Neuronal stem cell (in vitro differentiated cells): ENCODE data around the gene CIBAR2.

Experiments used
- DNase-seq: peaks from one replicate; pipeline ENCODE4 v3.0.0-alpha.2; 2013; ENCODE audit warnings: low spot score
- H2AFZ ChIP-seq: one replicate; pipeline ENCODE4 v1.6.1; 2013; ENCODE audit warnings: mild to moderate bottlenecking, low read length, inconsistent platforms
- H2AK5ac ChIP-seq: 2 replicates; pipeline ENCODE4 v1.6.1; 2013; ENCODE audit warnings: low read depth, mild to moderate bottlenecking, inconsistent platforms, low read length, moderate library complexity, mixed read lengths
- H2BK120ac ChIP-seq: 2 replicates; pipeline ENCODE4 v1.6.1; 2013; ENCODE audit warnings: low read depth, mild to moderate bottlenecking, inconsistent platforms, low read length, moderate library complexity, mixed read lengths
- H2BK12ac ChIP-seq: one replicate; pipeline ENCODE4 v1.6.1; 2013; ENCODE audit warnings: low read length, inconsistent platforms
- H2BK15ac ChIP-seq: 2 replicates; pipeline ENCODE4 v1.6.1; 2013; ENCODE audit warnings: mild to moderate bottlenecking, low read length, inconsistent platforms, mixed read lengths
- H2BK5ac ChIP-seq: one replicate; pipeline ENCODE4 v1.6.1; 2013; ENCODE audit warnings: inconsistent platforms, mild to moderate bottlenecking, low read length, moderate library complexity
- H3K14ac ChIP-seq: one replicate; pipeline ENCODE4 v1.6.1; 2013; ENCODE audit warnings: low read length, inconsistent platforms
- H3K18ac ChIP-seq: 2 replicates; pipeline ENCODE4 v1.6.1; 2013; ENCODE audit warnings: low read length, inconsistent platforms
- H3K23ac ChIP-seq: 2 replicates; pipeline ENCODE4 v1.6.1; 2013; ENCODE audit warnings: low read depth, mild to moderate bottlenecking, mixed read lengths, low read length, inconsistent platforms; ENCODE audit not compliant: poor library complexity
- H3K27ac ChIP-seq: replicated peaks from 3 replicates; pipeline ENCODE4 v1.5.1; 2013; ENCODE audit warnings: low read length, inconsistent platforms
- H3K27me3 ChIP-seq, 3 experiments: 2 replicates each; pipeline ENCODE4 v1.6.1; 2013; ENCODE audit warnings: low read length in 3 of 3, mild to moderate bottlenecking in 2 of 3, inconsistent platforms in 1 of 3, low read depth in 1 of 3, mixed read lengths in 1 of 3, moderate library complexity in 1 of 3; ENCODE audit not compliant: control insufficient read depth in 3 of 3, insufficient read depth in 3 of 3
- H3K36me3 ChIP-seq, 2 donors: replicated peaks in 1 of 2; 2 replicates each; pipeline ENCODE4 v1.6.1; 2013; ENCODE audit warnings: low read length in 2 of 2; ENCODE audit not compliant: control insufficient read depth in 2 of 2, insufficient read depth in 2 of 2
- H3K4ac ChIP-seq: 2 replicates; pipeline ENCODE4 v1.6.1; 2013; ENCODE audit warnings: inconsistent platforms, mild to moderate bottlenecking, low read length, moderate library complexity
- H3K4me1 ChIP-seq, 2 donors: 1 replicate in 1 of 2; 2 replicates in 1 of 2; pipeline ENCODE4 v1.6.1; 2013; ENCODE audit warnings: low read length in 2 of 2, low read depth in 1 of 2; ENCODE audit not compliant: control insufficient read depth in 2 of 2, insufficient read depth in 1 of 2
- H3K4me2 ChIP-seq: one replicate; pipeline ENCODE4 v1.6.1; 2013; ENCODE audit warnings: mild to moderate bottlenecking, low read length, inconsistent platforms; ENCODE audit not compliant: insufficient read depth, poor library complexity, severe bottlenecking
- H3K4me3 ChIP-seq, 2 donors: 2 replicates each; pipeline ENCODE4 v1.5.1; 2013; ENCODE audit warnings: low read length in 2 of 2, mild to moderate bottlenecking in 2 of 2, inconsistent platforms in 1 of 2, moderate library complexity in 1 of 2
- H3K79me1 ChIP-seq: one replicate; pipeline ENCODE4 v1.6.1; 2013; ENCODE audit warnings: low read depth, mild to moderate bottlenecking, inconsistent platforms, low read length, moderate library complexity
- H3K9ac ChIP-seq: one replicate; pipeline ENCODE4 v1.6.1; 2013; ENCODE audit warnings: mild to moderate bottlenecking, low read depth, low read length, inconsistent platforms; ENCODE audit not compliant: poor library complexity
- H3K9me3 ChIP-seq, 2 donors: replicated peaks in 1 of 2; 2 replicates each; pipeline versions ENCODE3 to v1.6.1; 2013; ENCODE audit warnings: low read length in 2 of 2, mild to moderate bottlenecking in 2 of 2, inconsistent platforms in 1 of 2, low read depth in 1 of 2, mixed read lengths in 1 of 2, moderate library complexity in 1 of 2; ENCODE audit not compliant: control insufficient read depth in 2 of 2, insufficient read depth in 1 of 2
- H4K8ac ChIP-seq: one replicate; pipeline ENCODE4 v1.6.1; 2013; ENCODE audit warnings: low read depth, mild to moderate bottlenecking, inconsistent platforms, low read length, moderate library complexity
- H4K91ac ChIP-seq: one replicate; pipeline ENCODE4 v1.6.1; 2013; ENCODE audit warnings: low read length, low read depth, mild to moderate bottlenecking, inconsistent platforms; ENCODE audit not compliant: poor library complexity
- WGBS, 2 donors: extraction: QIAGEN DNeasy Blood & Tissue Kit; methylation state at CpG; one replicate each; pipeline ENCODE4 v1.1.7; 2013; ENCODE audit warnings: missing lambda C conversion rate in 2 of 2, mixed read lengths in 1 of 2; ENCODE audit not compliant: insufficient read length in 2 of 2, insufficient replicate concordance in 1 of 2; ENCODE audit errors: extremely low coverage in 2 of 2; 5-methylcytosine and 5-hydroxymethylcytosine counted together

Gene CIBAR2

DNA sequence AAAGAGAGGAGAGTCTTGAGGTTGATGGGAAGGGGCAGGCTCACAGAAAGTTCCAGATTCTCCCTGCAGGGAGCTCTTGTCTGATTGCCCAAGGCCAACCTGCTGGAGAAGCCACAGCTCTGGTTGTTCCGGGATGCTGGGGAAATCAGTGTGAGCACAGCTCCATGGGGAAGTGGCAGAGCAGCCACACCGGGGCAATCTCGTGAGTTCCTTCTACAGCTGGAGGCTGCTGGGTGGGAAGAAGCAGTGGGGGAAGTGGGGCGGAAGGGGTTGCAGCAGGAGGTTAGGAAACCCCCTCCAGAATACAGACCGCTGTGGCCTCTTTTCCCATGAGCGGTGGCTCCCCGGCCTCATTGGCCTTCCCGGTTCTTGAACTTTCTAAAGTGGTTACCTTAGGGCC, 50.7 kb downstream of the CIBAR2 start:
- Histone ChIP-seq H4K91ac (no peak overlapping the region), H3K14ac (no peak overlapping the region), H3K27me3 (no peaks in the 10 kb centered on the region), H3K4me2 (no peak overlapping the region), H3K9ac (no peak overlapping the region), H2AK5ac (no peak overlapping the region), H2AFZ (no peak overlapping the region), H3K23ac (no peak overlapping the region), H3K18ac (no peak overlapping the region), H3K27ac (no peak overlapping the region), H3K4ac (no peak overlapping the region), H2BK15ac (no peak overlapping the region), H3K4me1 (peaks cover under 1 to 7% of the 10 kb centered on the region in 2 donors), H3K9me3 (no peaks in the 10 kb centered on the region), H2BK12ac (no peak overlapping the region), H3K79me1 (no peaks in the 10 kb centered on the region), H3K36me3 (no peaks in the 10 kb centered on the region), H4K8ac (no peak overlapping the region), H2BK120ac (no peak overlapping the region), H3K4me3 (no peak overlapping the region), H2BK5ac (no peak overlapping the region)
- no CpG with 5 or more reads among the region's 8 CpGs for WGBS, 2 donors
- DNase-seq = no peak

DNA sequence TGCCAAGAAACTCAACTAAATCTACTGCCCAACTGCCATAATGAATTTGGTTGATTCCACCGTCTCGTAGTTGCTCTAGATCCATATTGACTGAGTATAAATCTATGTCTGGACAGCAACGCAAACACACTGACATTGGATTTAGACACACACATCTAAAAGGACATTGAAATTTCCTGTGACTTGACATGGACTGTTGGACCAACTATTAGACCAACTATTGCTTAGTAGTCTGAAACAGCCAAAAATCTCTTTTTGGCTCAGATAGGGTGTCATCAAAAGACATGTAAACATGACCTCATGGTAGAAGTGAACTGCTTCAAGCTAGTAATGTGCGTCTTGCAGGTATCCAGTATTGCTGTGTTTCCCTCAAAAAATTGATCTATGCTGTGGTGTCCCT, 53.4 kb downstream of the CIBAR2 start:
- Histone ChIP-seq H3K4me1 (peaks cover 10 to 14% of the 10 kb centered on the region in 2 donors), H2AFZ (no peak overlapping the region), H2BK15ac (no peak overlapping the region), H3K4ac (no peak overlapping the region), H3K4me3 (no peak overlapping the region), H3K18ac (no peak overlapping the region), H4K8ac (no peak overlapping the region), H2BK12ac (no peak overlapping the region), H3K27ac (no peak overlapping the region), H2BK120ac (no peak overlapping the region), H3K23ac (no peak overlapping the region), H4K91ac (no peak overlapping the region), H3K14ac (no peak overlapping the region), H3K4me2 (no peak overlapping the region), H3K9me3 (no peaks in the 10 kb centered on the region), H2BK5ac (no peak overlapping the region), H3K27me3 (no peaks in the 10 kb centered on the region), H2AK5ac (no peak overlapping the region), H3K9ac (no peak overlapping the region), H3K79me1 (no peaks in the 10 kb centered on the region), H3K36me3 (no peaks in the 10 kb centered on the region)
- no peak for DNase-seq
- WGBS, 2 donors = no CpG with 5 or more reads among the region's 4 CpGs

DNA sequence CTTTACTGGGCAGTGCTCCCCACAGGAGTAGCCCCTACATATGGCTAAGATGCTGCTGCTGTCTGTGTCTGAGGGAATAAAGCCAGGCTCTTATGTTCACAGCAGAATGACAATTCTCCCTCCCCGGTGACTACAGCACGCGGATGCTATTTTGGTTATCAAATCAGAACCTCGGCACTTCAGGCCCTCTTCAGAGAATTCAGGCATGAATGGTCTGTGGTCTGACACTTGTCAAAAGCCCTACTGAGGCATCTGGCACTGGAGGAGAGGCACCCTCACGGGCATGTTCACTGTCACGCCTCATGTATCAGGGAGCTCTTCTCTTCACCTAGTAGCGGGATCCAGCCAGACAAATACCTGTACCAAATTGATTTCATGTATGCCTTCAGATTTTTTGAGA, 54.3 kb downstream of the CIBAR2 start:
- Histone ChIP-seq H3K4me1 (peaks cover 10 to 12% of the 10 kb centered on the region in 2 donors), H2BK12ac (no peak overlapping the region), H3K36me3 (no peaks in the 10 kb centered on the region), H4K91ac (no peak overlapping the region), H3K27ac (no peak overlapping the region), H2BK15ac (no peak overlapping the region), H3K9me3 (no peaks in the 10 kb centered on the region), H3K14ac (no peak overlapping the region), H2AFZ (no peak overlapping the region), H3K23ac (no peak overlapping the region), H2AK5ac (no peak overlapping the region), H3K27me3 (no peaks in the 10 kb centered on the region), H3K4me2 (no peak overlapping the region), H2BK120ac (no peak overlapping the region), H3K4me3 (no peak overlapping the region), H3K9ac (no peak overlapping the region), H4K8ac (no peak overlapping the region), H3K4ac (no peak overlapping the region), H3K79me1 (no peaks in the 10 kb centered on the region), H2BK5ac (no peak overlapping the region), H3K18ac (no peak overlapping the region)
- DNase-seq = no peak
- WGBS, 2 donors = no CpG with 5 or more reads among the region's 7 CpGs

DNA sequence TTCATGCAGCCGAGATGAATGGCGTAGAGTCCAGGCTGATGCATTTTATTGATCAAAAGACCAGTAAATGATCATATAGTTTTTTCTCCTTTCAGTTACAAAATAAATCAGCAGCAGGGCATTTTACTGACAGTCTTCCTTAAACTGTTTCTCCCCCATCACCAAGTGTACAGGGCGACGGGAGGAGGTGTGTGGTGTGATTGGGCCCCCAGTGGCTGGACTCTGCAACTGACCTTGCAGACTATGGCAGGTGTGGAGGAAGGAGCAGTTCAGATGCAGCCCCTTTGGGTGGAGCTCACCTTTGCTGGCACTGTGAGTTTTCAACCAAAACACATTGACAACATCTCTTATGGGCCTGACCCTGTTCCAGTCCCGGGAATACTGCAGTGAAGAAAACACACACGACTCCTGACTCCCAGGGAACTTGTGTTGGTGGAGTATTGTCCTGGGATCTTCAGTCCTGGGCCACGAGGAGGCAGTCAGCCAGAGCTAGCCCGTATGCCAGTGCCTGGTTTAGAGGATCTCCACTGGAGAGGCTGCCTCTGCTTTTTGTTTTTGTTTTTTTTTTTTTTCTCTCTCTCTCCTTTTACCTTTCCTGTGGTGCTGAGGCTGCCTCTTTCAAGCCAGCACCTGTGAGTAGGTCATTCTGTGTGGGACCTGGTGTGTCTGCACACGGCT, 54.9 kb downstream of the CIBAR2 start:
- no peak overlapping the region for H4K8ac ChIP-seq
- no peak overlapping the region for H2BK120ac ChIP-seq
- no peak overlapping the region for H2AK5ac ChIP-seq
- H3K9me3 ChIP-seq = no peaks in the 10 kb centered on the region
- H3K4ac ChIP-seq = no peak overlapping the region
- no peak overlapping the region for H2AFZ ChIP-seq
- no peak overlapping the region for H4K91ac ChIP-seq
- H2BK15ac ChIP-seq = no peak overlapping the region
- no CpG with 5 or more reads among the region's 9 CpGs for WGBS, 2 donors
- H3K4me3 ChIP-seq = no peak overlapping the region
- no peaks in the 10 kb centered on the region for H3K27me3 ChIP-seq
- H2BK12ac ChIP-seq = no peak overlapping the region
- no peak overlapping the region for H3K27ac ChIP-seq
- no peak for DNase-seq
- no peak overlapping the region for H3K4me2 ChIP-seq
- H3K14ac ChIP-seq = no peak overlapping the region
- no peak overlapping the region for H3K18ac ChIP-seq
- H3K4me1 ChIP-seq = peaks cover 7 to 10% of the 10 kb centered on the region in 2 donors
- H3K79me1 ChIP-seq = no peaks in the 10 kb centered on the region
- H3K9ac ChIP-seq = no peak overlapping the region
- H3K36me3 ChIP-seq = no peaks in the 10 kb centered on the region
- H2BK5ac ChIP-seq = no peak overlapping the region
- no peak overlapping the region for H3K23ac ChIP-seq
